ENCODE measurements around the gene CTCF.

DNA sequence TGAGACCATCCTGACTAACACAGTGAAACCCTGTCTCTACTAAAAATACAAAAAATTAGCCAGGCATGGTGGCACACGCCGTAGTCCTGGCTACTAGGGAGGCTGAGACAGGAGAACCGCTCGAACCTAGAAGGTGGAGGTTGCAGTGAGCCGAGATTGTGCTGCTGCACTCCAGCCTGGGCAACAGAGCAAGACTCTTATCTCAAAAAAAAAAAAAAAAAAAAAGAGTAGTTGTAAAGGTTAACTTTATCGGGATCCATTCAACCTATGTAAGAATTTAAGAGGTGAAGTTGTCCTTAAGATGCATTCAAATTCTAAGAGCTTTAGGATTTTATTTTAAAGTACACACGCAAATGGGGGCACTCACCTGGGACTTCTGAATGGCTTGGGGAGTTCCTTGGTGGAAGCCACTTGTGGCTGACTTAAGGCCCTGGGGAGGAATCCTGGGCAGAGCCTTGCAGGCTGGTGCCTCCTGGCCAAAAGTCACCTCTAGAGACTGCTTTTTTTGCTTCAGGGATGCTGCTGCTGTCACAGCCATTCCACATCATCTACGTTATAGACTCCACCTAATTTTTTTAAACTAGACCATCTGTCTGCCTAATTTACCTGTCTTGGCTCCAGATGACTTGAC lies 3.3 kb downstream of the CTCF start:
- TF ChIP-seq, protein P1, sequence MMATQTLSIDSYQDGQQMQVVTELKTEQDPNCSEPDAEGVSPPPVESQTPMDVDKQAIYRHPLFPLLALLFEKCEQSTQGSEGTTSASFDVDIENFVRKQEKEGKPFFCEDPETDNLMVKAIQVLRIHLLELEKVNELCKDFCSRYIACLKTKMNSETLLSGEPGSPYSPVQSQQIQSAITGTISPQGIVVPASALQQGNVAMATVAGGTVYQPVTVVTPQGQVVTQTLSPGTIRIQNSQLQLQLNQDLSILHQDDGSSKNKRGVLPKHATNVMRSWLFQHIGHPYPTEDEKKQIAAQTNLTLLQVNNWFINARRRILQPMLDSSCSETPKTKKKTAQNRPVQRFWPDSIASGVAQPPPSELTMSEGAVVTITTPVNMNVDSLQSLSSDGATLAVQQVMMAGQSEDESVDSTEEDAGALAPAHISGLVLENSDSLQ (IDR thresholded peaks at IDR 0.05): no peak
- TF ChIP-seq BHLHE40 (IDR thresholded peaks at IDR 0.05; ENCODE audit: borderline replicate concordance): no peak
- TF ChIP-seq TARDBP (IDR thresholded peaks at IDR 0.05): no peak
- TF ChIP-seq ELF4 (IDR thresholded peaks at IDR 0.05): no peak
- no peak for TF ChIP-seq HDGF (IDR thresholded peaks at IDR 0.05; ENCODE audit: borderline replicate concordance)
- no peak for TF ChIP-seq NFRKB (IDR thresholded peaks at IDR 0.05)
- no peak for TF ChIP-seq L3MBTL2 (conservative IDR thresholded peaks at IDR 0.05)
- TF ChIP-seq LEF1 (IDR thresholded peaks at IDR 0.05; ENCODE audit: borderline replicate concordance): no peak
- TF ChIP-seq SP1 (IDR thresholded peaks at IDR 0.05): no peak
- TF ChIP-seq FOXM1 (IDR thresholded peaks at IDR 0.05; ENCODE audit: borderline replicate concordance): no peak
- TF ChIP-seq FOXA1 (IDR thresholded peaks at IDR 0.05): no peak
- no peak for TF ChIP-seq ARNT (IDR thresholded peaks at IDR 0.05)
